Anterior cingulate cortex (tissue), 58 donors: ENCODE results near the gene MTNR1A.
A peak's percentile ranks its signal among the peaks of the same experiment; 100 is the strongest.

ENCODE experiments used
- DNase-seq, 58 donors: peaks; one replicate each; lab custom pipeline; 2025; lab: John Stamatoyannopoulos, UW

Gene MTNR1A

GRCh38 chr4:186554914-186555827 lies at the start of gene MTNR1A:
Gene MTNR1A, minus strand, starts transcription at chr4:186555567. Its CDS starts 202 bp downstream, at chr4:186555365.
- DNase-seq = peak in 2 of 58 donors; percentile 8 to 17

GRCh38 chr4:186604124-186604807 lies 48.9 kb upstream of the MTNR1A start:
- no peak for DNase-seq

GRCh38 chr4:186602978-186603377 lies 47.6 kb upstream of the MTNR1A start:
- no peak for DNase-seq

- no peak for DNase-seq
Observed at GRCh38 chr4:186599483-186599882, 44.1 kb upstream of the MTNR1A start.

GRCh38 chr4:186598686-186599085 lies 43.3 kb upstream of the MTNR1A start:
- DNase-seq = no peak

GRCh38 chr4:186596850-186597390 lies 41.6 kb upstream of the MTNR1A start:
- DNase-seq = no peak

GRCh38 chr4:186596346-186596745 lies 41.0 kb upstream of the MTNR1A start:
- DNase-seq = no peak

- DNase-seq = no peak
Observed at GRCh38 chr4:186593587-186593973, 38.2 kb upstream of the MTNR1A start.

- no peak for DNase-seq
Observed at GRCh38 chr4:186592966-186593586, 37.7 kb upstream of the MTNR1A start.

- no peak for DNase-seq
Observed at GRCh38 chr4:186592445-186592844, 37.1 kb upstream of the MTNR1A start.

GRCh38 chr4:186591651-186592050 lies 36.3 kb upstream of the MTNR1A start:
- no peak for DNase-seq

- DNase-seq = no peak
Observed at GRCh38 chr4:186588503-186588902, 33.1 kb upstream of the MTNR1A start.

GRCh38 chr4:186587416-186588018 lies 32.1 kb upstream of the MTNR1A start:
- DNase-seq = peak in 43 of 58 donors; percentile 2 to 84 (median 30)

GRCh38 chr4:186586205-186586604 lies 30.8 kb upstream of the MTNR1A start:
- no peak for DNase-seq

- no peak for DNase-seq
Observed at GRCh38 chr4:186584912-186585311, 29.5 kb upstream of the MTNR1A start.

- DNase-seq = no peak
Observed at GRCh38 chr4:186581421-186581820, 26.1 kb upstream of the MTNR1A start.

GRCh38 chr4:186580669-186581068 lies 25.3 kb upstream of the MTNR1A start:
- no peak for DNase-seq

GRCh38 chr4:186570193-186570996 lies 15.0 kb upstream of the MTNR1A start:
- DNase-seq = no peak

- no peak for DNase-seq
Observed at GRCh38 chr4:186569533-186570192, 14.3 kb upstream of the MTNR1A start.
